Dermis microvascular lymphatic vessel endothelial cell (primary cell): ENCODE measurements around the gene SPRTN. TPM values are rescaled to one million over a fixed set of nuclear protein-coding genes. Genes with fewer than 3 reads are reported as not detected.
"Not testable (repeated sequence)": the region's sequence is repeated elsewhere in the genome, so short reads cannot be mapped to it uniquely, and the experiment has no call there.

Experiments used
- DNase-seq, 2 donors: peaks; one replicate each; pipeline versions ENCODE4 v3.0.0 to v3.0.0-alpha.2; 2010; ENCODE audit warnings: low read depth in 2 of 2
- total RNA-seq: library from RNA; depleted of rRNA; stranded (reverse); fragments of >200 nt; gene quantifications from 2 replicates; pipeline ENCODE4 v1.2.1, GENCODE V29; 2014

SPRTN gene
- total RNA-seq, 1 donor from 2014 or later: 12.3 TPM

- no peak for DNase-seq
Observed at GRCh38 chr1:231335663-231336602, 2.2 kb upstream of the SPRTN start.

GRCh38 chr1:231337043-231337471 lies 1.0 kb upstream of the SPRTN start:
- peak in 1 of 2 donors; percentile 25 for DNase-seq

- DNase-seq: peak; percentile 96 to 98
Observed at GRCh38 chr1:231337472-231338269, 422 bp upstream of the SPRTN start, which contains the start of gene EXOC8. TSS of gene EXOC8 (minus strand) at chr1:231337852. CDS start at chr1:231337745, 107 bp downstream.

- no peak for DNase-seq
Observed at GRCh38 chr1:231340328-231341013, 2.4 kb downstream of the SPRTN start.

GRCh38 chr1:231347961-231348360 lies 9.9 kb downstream of the SPRTN start:
- DNase-seq: no peak

GRCh38 chr1:231348442-231348841 lies 10.3 kb downstream of the SPRTN start:
- no peak for DNase-seq

- not testable (repeated sequence) for DNase-seq
Observed at GRCh38 chr1:231348856-231349255, 10.8 kb downstream of the SPRTN start.

- peak; percentile 59 to 92 for DNase-seq
Observed at GRCh38 chr1:231351816-231352215, 13.7 kb downstream of the SPRTN start.

- no peak for DNase-seq
Observed at GRCh38 chr1:231353086-231353485, 15.0 kb downstream of the SPRTN start.

- no peak for DNase-seq
Observed at GRCh38 chr1:231354330-231355020, 16.4 kb downstream of the SPRTN start.

GRCh38 chr1:231355171-231355570 lies 17.1 kb downstream of the SPRTN start:
- no peak for DNase-seq

- no peak for DNase-seq
Observed at GRCh38 chr1:231357187-231357772, 19.2 kb downstream of the SPRTN start.

GRCh38 chr1:231357831-231358354 lies 19.8 kb downstream of the SPRTN start:
- DNase-seq: peak; percentile 50 to 77

GRCh38 chr1:231359113-231359512 lies 21.0 kb downstream of the SPRTN start:
- DNase-seq: no peak

- DNase-seq: no peak
Observed at GRCh38 chr1:231362325-231362724, 24.2 kb downstream of the SPRTN start.

GRCh38 chr1:231363624-231364023 lies 25.5 kb downstream of the SPRTN start:
- no peak for DNase-seq

GRCh38 chr1:231364192-231364591 lies 26.1 kb downstream of the SPRTN start:
- DNase-seq: no peak

GRCh38 chr1:231369282-231369681 lies 31.2 kb downstream of the SPRTN start:
- peak in 1 of 2 donors; percentile 32 for DNase-seq

- no peak for DNase-seq
Observed at GRCh38 chr1:231372501-231372900, 34.4 kb downstream of the SPRTN start.

GRCh38 chr1:231374394-231374793 lies 36.3 kb downstream of the SPRTN start:
- no peak for DNase-seq
